ACHN (cell line): ENCODE results near the gene PARD3B.

Experiments
- DNase-seq: peaks from one replicate; pipeline ENCODE4 v3.0.0-alpha.2; 2015
- in situ Hi-C: cut with HindIII; loops from 2 replicates; pipeline ENCODE4 v1.10.0; 2017; ENCODE audit warnings: low sequenced_read_pairs, low pct_ligation_motif_present, low pct_unique_long_range_greater_than_20kb

Gene PARD3B

GRCh38 chr2:204890680-204891079 is 345.4 kb downstream of the PARD3B start:
- no peak for DNase-seq
- in situ Hi-C loops, result no loop called here

GRCh38 chr2:204891739-204892138 is 346.5 kb downstream of the PARD3B start:
- DNase-seq, result no peak
- in situ Hi-C loops, result no loop called here

DNA sequence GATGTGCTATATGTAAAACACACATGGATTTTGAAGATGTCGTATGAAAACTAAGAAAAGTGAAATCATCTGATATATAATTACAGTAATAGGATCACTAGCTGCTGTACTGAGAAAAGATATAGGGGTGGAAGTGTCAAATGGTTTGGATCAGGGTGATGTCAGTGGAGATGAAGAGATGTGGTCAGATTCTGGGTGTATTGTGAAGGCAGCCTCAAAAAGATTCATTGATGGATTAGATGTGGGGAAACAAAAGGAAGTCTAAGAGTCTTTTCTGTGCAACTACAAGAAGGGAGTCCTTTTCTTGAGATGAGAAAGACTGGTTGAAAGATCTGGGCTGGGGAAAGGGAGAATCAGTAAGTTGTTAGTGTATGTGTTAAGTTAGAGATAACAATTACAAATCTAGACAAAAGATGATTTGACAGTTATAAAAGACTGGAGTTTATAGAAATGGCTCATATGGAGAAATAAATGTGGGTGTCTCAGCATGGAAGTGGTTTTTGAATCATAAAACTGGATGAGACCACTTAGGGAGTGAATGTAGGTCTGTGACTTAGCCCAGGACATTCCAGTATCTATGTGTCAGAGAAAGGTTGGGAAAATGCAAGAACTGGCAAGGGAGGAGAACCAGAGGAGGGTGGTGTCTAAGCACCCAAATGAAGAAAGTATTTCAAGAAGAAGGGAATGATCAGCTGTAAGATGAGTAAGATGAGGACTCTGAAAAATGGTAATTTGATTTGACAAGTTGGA is 347.4 kb downstream of the PARD3B start:
- in situ Hi-C loops, result no loop called here
- DNase-seq, result no peak

DNA sequence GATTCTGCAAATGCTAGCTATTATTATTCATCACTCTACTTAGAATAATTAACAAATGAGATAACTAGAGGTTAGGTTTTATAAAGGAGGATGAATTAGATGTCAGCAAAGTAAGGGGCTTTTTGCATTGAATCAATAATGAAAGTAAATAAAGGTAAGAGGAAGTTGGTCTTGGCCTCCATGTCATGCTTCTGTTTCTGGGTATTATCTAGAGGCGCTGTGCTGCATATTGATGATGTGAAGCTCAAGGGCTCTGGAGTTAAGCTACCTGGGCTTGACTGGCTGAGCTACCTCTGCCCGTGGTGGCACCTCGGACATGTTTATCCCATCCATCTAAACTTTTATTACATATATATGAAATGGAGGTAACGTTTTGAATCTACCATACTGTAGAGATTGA is 350.9 kb downstream of the PARD3B start:
- no peak for DNase-seq
- in situ Hi-C loops, result no loop called here

DNA sequence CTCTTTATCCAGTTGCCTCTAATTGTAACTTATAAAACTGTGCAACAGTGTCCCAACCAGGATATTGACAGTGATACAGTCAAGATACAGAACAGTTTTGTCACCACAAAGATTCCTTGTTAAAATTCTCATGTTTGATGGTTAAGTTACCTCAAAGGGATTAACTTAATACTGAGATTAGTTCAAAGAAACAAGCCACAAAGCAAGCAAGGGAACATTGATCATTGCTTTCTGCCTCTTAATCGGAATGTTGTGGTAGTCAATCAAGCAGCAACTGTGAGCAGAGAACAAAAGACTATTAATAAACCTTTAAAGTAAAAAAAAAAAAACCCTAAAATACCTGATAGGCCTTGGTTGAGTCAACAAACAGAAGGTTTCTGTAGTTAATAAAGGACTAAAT is 352.3 kb downstream of the PARD3B start:
- in situ Hi-C loops, result no loop called here

DNA sequence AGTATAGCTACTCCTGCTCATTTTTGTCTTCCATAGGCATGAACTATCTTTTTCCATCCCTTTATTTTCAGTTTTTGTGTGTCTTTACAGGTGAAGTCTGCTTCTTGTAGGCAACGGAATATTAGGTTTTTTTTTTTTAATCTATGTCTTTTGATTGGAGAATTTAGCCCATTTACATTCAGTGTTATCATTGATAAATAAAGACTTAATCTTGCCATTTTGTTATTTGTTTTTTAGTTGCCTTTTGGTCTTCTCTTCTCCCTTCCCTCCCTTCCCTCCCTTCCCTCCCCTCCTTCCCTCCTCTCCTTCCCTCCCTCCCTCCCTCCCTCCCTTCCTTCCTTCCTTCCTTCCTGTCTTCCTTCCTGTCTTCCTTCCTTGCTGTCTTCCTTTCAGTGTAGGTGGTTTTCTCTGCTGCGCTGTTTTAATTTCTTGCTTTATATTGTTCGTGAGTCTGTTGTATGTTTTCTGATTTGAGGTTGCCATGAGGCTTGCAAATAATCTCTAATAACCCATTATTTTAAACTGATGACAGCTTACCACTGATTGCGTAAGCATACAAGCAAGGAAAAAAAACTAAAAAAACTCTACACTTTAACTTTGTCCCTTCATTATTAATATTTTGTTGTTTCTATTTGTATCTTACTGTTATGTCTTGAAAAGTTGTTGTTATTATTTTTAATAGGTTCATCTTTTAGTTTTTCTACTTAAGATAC is 353.8 kb downstream of the PARD3B start:
- in situ Hi-C loops, result no loop called here
- no peak for DNase-seq

More for the DNA sequence above, 352.3 kb downstream of the PARD3B start:
- DNase-seq, result no peak

DNA sequence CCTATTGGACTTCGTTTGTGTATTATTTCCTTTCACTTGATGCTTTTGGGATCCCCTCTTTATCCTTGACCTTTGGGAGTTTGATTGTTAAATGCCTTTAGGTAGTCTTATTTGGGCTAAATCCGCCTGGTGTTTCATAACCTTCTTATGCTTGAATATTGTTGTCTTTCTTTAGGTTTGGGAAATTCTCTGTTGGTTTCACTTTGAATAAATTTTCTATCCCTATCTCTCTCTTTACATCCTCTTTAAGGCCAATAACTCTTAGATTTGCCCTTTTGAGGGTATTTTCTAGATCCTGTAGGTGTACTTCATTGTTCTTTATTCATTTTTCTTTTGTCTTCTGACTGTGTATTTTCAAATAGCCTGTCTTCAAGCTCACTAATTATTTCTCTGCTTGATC is 354.7 kb downstream of the PARD3B start:
- in situ Hi-C loops, result no loop called here

GRCh38 chr2:204900487-204900886 is 355.2 kb downstream of the PARD3B start:
- in situ Hi-C loops, result no loop called here

More for the DNA sequence above, 354.7 kb downstream of the PARD3B start:
- no peak for DNase-seq

GRCh38 chr2:204900910-204901309 is 355.6 kb downstream of the PARD3B start:
- DNase-seq, result no peak
- in situ Hi-C loops, result no loop called here

More at GRCh38 chr2:204900487-204900886, 355.2 kb downstream of the PARD3B start:
- no peak for DNase-seq

- no peak for DNase-seq
- in situ Hi-C loops, result no loop called here
Observed at GRCh38 chr2:204901591-204901990, 356.3 kb downstream of the PARD3B start.

- no peak for DNase-seq
- in situ Hi-C loops, result no loop called here
Observed at GRCh38 chr2:204909791-204910190, 364.5 kb downstream of the PARD3B start.

GRCh38 chr2:204913312-204913711 is 368.0 kb downstream of the PARD3B start:
- no peak for DNase-seq
- in situ Hi-C loops, result no loop called here

DNA sequence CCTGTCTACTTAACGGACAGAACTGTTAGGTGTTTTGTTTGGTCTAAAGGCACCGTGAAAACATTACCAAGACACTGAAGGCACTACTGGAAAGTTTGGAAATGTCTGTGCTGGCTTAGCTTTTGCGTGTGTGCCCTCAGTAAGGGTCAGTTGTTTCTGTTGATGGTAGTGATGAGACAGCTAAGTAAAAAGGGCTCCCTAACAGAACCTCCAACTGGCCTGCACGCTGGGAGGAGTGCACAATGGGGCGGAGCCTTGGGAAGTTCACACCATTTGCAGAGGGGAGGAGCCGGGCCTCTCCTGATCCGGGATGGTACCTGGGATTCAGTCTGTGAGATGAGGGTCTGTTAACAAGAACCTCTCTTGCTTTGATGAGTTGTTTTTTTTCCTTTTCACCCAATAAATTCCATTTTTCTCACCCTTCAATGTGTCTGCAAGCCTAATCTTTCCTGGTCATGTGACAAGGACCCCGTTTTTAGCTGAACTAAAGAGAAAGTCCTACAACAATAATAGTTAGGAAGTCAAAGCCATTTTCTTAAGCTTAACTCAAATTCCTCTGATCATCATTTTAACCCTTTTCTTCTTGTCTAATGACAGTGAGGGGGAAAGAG is 368.7 kb downstream of the PARD3B start:
- in situ Hi-C loops, result no loop called here
- no peak for DNase-seq

DNA sequence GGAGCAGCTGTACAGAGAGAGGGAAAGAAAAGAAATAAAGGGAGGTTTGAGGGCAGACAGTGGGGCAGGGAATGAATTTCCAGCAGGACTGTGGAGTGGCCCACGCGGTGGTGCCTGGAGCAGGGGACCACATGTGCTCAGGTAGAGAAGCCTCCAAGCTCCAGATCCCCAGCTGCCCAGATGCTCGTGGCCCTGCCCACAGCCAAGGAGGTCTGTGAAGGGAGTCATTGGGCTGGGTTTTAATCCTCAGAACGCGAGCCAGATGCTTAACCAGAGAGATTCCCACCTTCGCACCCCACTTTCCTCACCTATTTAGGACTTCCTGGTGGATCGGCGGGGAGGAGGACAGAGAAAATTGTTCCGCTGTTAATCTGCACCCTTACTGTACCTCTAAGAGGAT is 369.4 kb downstream of the PARD3B start:
- DNase-seq, result no peak
- in situ Hi-C loops, result no loop called here

DNA sequence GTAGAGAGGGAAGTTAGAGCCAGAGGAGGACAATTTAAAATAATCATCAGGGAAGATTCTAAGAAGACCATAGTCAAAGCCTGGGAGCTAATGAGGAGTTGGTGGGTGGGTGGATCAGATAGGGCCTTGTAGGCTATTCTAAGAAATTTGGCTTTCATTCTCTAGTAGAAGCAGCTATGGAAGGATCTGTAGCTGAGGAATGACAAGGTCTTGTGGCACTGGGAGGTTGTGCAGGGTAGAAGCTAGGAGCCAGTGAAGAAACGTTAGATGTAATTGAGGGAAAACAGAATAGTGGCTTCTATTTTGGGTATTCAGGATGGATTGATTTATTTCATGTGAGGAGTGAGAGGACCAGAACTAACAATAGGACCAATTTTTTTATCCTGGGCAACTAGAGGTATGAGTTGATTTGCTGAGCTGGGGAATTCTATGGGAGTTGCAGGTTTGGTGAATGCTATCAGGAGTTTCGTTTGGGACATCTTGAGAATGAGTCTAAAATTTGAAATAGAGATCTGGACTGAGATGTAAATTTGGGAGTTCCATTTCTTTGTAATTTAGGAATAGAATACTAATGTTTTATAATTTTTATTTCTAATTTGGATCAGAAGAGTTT is 371.9 kb downstream of the PARD3B start:
- in situ Hi-C loops, result no loop called here
- no peak for DNase-seq

GRCh38 chr2:204920776-204921175 is 375.5 kb downstream of the PARD3B start:
- no peak for DNase-seq
- in situ Hi-C loops, result no loop called here

DNA sequence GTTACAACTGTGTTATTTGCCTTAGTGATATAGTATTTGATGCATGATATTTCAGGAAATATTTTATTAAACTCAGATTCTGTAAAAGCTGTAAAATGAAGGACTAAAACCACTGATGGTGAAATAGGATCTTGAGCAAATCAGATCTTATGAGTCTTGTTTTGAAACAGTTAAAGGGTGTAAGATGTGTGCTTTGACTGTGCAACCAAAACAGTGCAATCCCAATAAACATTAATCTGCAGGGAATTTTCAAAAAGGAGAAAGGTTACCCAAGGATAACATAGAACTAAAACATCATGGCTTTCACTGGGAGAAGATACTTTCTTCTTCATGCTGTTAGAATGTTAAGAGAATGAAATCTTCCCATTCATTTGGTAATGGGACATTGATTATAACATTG is 378.7 kb downstream of the PARD3B start:
- DNase-seq, result no peak
- in situ Hi-C loops, result no loop called here

DNA sequence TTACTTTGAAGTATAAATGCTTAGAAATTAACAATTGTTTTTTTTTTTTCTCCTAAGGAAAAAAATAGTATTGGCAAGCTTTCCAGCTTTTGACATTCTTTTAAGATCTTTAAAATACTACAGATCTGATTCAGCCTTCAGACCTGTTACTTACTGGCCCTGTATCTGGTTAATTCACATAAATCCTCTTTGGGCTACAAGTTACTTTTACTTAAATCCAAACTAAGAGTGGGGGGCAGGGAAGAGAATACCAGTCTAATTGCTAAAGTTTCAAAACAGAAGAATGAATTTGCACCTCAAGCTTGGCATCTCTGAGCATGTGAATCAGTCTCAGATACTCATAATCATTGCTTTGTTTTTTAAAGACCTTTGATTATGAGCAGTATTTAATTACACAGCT is 386.3 kb downstream of the PARD3B start:
- DNase-seq, result no peak
- in situ Hi-C loops, result no loop called here

DNA sequence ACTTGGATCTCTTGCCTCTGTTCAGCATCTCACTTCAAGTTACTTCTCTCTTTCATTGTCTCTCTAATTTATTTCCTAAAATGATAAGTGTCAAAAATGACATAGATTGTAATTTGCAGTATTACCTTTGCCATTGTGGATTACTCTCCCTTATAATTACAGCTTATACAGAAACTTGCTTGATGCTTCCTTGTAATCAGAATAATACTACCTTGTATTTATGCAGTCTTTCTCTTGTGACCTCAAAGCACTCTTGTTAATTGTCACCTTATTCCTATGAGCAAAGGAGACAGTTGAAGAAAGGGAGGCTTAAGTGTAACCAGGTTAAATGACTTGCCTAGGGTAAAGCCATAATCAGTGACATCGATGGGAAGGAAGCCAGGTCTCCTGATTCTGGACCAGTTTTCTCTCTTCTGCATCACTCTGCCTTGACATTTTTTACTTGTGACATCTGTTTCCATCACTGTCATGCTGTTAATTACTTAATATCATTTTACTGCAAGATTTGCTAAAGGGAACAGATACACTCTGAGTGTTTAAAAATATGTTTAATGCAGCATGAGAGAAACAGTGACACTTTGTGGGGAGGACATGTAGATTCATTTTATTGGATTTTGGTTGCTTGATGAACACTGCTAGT is 388.6 kb downstream of the PARD3B start:
- no peak for DNase-seq
- in situ Hi-C loops, result no loop called here
